MM.1S (cell line): Measurements from ENCODE around the gene DENND1A.

Source experiments
- DNase-seq: peaks from one replicate; pipeline ENCODE4 v3.0.0-alpha.2; 2015
- H2AFZ ChIP-seq: fragments of 300-600 bp; sonication (generic); 2 replicates; pipeline ENCODE4 v1.6.0; 2016; ENCODE audit warnings: antibody characterized with exemption, low read length
- H3F3A ChIP-seq: fragments of 300-600 bp; sonication (generic); 2 replicates; pipeline ENCODE4 v1.6.1; 2016; ENCODE audit warnings: mild to moderate bottlenecking, antibody characterized with exemption, low read length, moderate library complexity, mixed read lengths; ENCODE audit not compliant: insufficient read depth
- H3K27ac ChIP-seq: fragments of 300-600 bp; sonication (generic); 2 replicates; pipeline ENCODE4 v1.5.1; 2016; ENCODE audit warnings: mild to moderate bottlenecking, low read length
- H3K27me3 ChIP-seq: fragments of 300-600 bp; sonication (generic); replicated peaks from 2 replicates; pipeline ENCODE4 v1.6.0; 2016; ENCODE audit warnings: low read length; ENCODE audit not compliant: insufficient read depth
- H3K36me3 ChIP-seq: fragments of 300-600 bp; sonication (generic); replicated peaks from 2 replicates; pipeline ENCODE4 v1.6.1; 2016; ENCODE audit warnings: mild to moderate bottlenecking, low read length, mixed read lengths; ENCODE audit not compliant: insufficient read depth
- H3K4me1 ChIP-seq: fragments of 300-600 bp; sonication (generic); 2 replicates; pipeline ENCODE4 v1.6.1; 2016; ENCODE audit warnings: low read length, mixed read lengths
- H3K4me2 ChIP-seq: fragments of 300-600 bp; sonication (generic); 2 replicates; pipeline ENCODE4 v1.6.0; 2016; ENCODE audit warnings: low read depth, low read length
- H3K4me3 ChIP-seq: fragments of 300-600 bp; sonication (generic); 2 replicates; pipeline ENCODE4 v1.5.1; 2016; ENCODE audit warnings: low read length, mixed read lengths
- H3K79me2 ChIP-seq: fragments of 300-600 bp; sonication (generic); 2 replicates; pipeline ENCODE4 v1.6.1; 2016; ENCODE audit warnings: mixed run types, low read length, mixed read lengths
- H3K9ac ChIP-seq: fragments of 300-600 bp; sonication (generic); 2 replicates; pipeline ENCODE4 v1.6.1; 2016; ENCODE audit warnings: low read length, mixed read lengths
- H3K9me2 ChIP-seq: fragments of 300-600 bp; sonication (generic); replicated peaks from 2 replicates; pipeline ENCODE4 v1.6.1; 2016; ENCODE audit warnings: mild to moderate bottlenecking, low read length, mixed read lengths; ENCODE audit not compliant: insufficient read depth
- H3K9me3 ChIP-seq: fragments of 300-600 bp; sonication (generic); replicated peaks from 2 replicates; pipeline ENCODE4 v1.6.1; 2016; ENCODE audit warnings: mild to moderate bottlenecking, low read length, mixed read lengths; ENCODE audit not compliant: insufficient read depth
- H4K20me1 ChIP-seq: fragments of 300-600 bp; sonication (generic); 2 replicates; pipeline ENCODE4 v1.6.1; 2016; ENCODE audit warnings: mild to moderate bottlenecking, low read length, moderate library complexity, mixed read lengths; ENCODE audit not compliant: insufficient read depth
- EZH2 ChIP-seq: fragments of 300-600 bp; sonication (generic); optimal IDR thresholded peaks from 2 replicates; pipeline ENCODE3; 2017; ENCODE audit warnings: low read depth, mild to moderate bottlenecking, antibody characterized with exemption, low read length, mixed read lengths
- EZH2phosphoT487 ChIP-seq: fragments of 300-600 bp; sonication (generic); IDR thresholded peaks from 2 replicates; pipeline ENCODE4 v1.6.1; 2018; ENCODE audit warnings: antibody characterized with exemption, low read length
- TF ChIP-seq, protein P1 (sequence below): fragments of 300-600 bp; sonication (generic); IDR thresholded peaks from 2 replicates; pipeline ENCODE4 v1.5.1; 2016; ENCODE audit warnings: antibody characterized with exemption, low read length, mixed read lengths

The DENND1A gene

DNA sequence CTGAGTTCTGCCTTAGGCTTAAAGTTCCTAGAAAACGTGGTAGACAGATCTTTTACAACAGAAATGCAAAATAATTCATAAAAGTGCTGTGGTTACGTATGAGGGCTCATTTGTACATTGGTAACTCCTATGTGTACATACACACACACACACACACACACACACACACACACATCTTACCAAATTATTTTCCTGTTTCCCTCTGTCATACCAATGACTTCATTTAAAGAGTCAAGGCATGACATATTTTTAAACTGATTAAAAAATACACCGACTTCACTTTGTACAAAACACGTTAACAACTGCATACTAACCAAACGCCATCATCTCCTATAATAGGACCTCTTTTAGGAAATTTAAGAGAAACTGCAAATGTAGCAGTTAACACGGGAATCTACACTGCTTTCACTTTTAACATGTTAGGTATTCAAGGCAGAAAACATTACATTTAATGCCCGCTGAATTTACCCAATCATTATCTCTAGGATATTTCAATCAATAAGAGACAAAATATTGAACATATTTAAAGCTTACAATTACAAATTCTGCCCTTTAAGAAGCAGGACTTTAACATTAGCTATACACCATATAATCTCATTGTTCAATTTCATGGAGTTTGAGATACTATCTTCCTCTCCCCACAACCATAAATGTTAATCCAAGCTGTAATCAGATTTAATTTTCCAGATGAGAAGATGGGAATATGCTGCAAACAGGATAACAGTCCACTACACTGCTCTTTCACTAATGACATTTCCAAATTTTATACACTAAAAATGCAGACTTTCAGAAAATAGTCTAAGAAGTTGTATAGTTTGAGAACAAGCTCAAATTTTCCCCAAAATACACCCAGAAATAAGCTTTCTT is 133.1 kb downstream of the DENND1A start:
- H3K9me2 ChIP-seq, result no peaks in the 10 kb centered on the region
- no peak overlapping the region for H3K27ac ChIP-seq
- H3K27me3 ChIP-seq, result no peaks in the 10 kb centered on the region
- no peaks in the 10 kb centered on the region for H3K4me1 ChIP-seq
- H2AFZ ChIP-seq, result no peak overlapping the region
- H3K4me3 ChIP-seq, result no peak overlapping the region
- no peak for DNase-seq
- H3K9me3 ChIP-seq, result no peaks in the 10 kb centered on the region
- H3K9ac ChIP-seq, result no peak overlapping the region
- H4K20me1 ChIP-seq, result no peaks in the 10 kb centered on the region
- TF ChIP-seq, protein P1, sequence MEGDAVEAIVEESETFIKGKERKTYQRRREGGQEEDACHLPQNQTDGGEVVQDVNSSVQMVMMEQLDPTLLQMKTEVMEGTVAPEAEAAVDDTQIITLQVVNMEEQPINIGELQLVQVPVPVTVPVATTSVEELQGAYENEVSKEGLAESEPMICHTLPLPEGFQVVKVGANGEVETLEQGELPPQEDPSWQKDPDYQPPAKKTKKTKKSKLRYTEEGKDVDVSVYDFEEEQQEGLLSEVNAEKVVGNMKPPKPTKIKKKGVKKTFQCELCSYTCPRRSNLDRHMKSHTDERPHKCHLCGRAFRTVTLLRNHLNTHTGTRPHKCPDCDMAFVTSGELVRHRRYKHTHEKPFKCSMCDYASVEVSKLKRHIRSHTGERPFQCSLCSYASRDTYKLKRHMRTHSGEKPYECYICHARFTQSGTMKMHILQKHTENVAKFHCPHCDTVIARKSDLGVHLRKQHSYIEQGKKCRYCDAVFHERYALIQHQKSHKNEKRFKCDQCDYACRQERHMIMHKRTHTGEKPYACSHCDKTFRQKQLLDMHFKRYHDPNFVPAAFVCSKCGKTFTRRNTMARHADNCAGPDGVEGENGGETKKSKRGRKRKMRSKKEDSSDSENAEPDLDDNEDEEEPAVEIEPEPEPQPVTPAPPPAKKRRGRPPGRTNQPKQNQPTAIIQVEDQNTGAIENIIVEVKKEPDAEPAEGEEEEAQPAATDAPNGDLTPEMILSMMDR, result no peak
- TF ChIP-seq EZH2phosphoT487 (no peak), EZH2 (no peak)
- no peaks in the 10 kb centered on the region for H3K79me2 ChIP-seq
- H3K4me2 ChIP-seq, result no peak overlapping the region
- H3F3A ChIP-seq, result no peaks in the 10 kb centered on the region
- H3K36me3 ChIP-seq, result no peaks in the 10 kb centered on the region

DNA sequence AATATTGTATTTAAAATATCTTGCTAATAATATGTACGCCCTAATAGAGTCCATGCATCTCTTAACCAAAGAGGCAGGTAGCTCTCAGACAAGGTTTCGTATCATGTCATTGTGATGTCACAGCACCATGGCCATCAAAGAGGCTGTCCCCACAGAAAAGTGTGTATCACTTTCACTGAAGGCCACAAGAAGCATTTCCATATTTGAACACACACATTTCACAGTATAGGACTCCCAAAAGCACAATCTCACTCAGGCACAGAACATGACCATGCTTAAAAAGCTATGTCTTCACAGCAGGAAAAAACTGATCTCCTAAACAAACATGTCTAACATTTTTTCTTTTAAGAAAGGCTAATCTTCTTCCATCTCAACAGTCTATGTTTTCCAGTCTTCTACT is 133.8 kb downstream of the DENND1A start:
- H3K27me3 ChIP-seq, result no peaks in the 10 kb centered on the region
- no peak for DNase-seq
- H3K9ac ChIP-seq, result no peak overlapping the region
- TF ChIP-seq EZH2phosphoT487 (no peak), EZH2 (no peak)
- TF ChIP-seq, protein P1, result no peak
- no peaks in the 10 kb centered on the region for H3K79me2 ChIP-seq
- no peak overlapping the region for H3K4me2 ChIP-seq
- no peaks in the 10 kb centered on the region for H3K9me3 ChIP-seq
- H2AFZ ChIP-seq, result no peak overlapping the region
- no peaks in the 10 kb centered on the region for H3F3A ChIP-seq
- no peaks in the 10 kb centered on the region for H3K4me1 ChIP-seq
- H3K9me2 ChIP-seq, result no peaks in the 10 kb centered on the region
- no peak overlapping the region for H3K4me3 ChIP-seq
- H3K27ac ChIP-seq, result no peak overlapping the region
- no peaks in the 10 kb centered on the region for H4K20me1 ChIP-seq
- no peaks in the 10 kb centered on the region for H3K36me3 ChIP-seq

DNA sequence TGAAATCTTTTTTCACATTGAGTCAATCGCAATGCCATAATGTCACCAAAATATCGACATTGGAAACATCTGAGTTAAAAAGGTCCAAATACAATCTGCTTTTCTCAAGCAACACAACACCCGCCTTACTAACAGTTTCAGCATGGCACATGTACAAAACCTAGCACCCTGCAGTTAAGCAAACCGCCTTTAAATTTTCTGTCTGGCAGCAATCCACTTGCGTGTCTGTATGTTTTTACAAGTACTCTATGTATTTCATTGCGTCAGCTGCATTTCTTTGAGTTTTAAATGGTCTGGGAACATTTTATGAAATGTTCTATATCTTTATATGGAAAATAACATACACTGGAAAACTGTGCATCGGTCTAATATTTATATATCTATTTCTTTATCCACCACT is 134.6 kb downstream of the DENND1A start:
- DNase-seq, result no peak
- no peaks in the 10 kb centered on the region for H4K20me1 ChIP-seq
- no peak overlapping the region for H2AFZ ChIP-seq
- H3K36me3 ChIP-seq, result no peaks in the 10 kb centered on the region
- no peaks in the 10 kb centered on the region for H3K4me1 ChIP-seq
- H3K79me2 ChIP-seq, result no peaks in the 10 kb centered on the region
- H3K9me2 ChIP-seq, result no peaks in the 10 kb centered on the region
- H3K9ac ChIP-seq, result no peak overlapping the region
- no peaks in the 10 kb centered on the region for H3F3A ChIP-seq
- no peak overlapping the region for H3K4me3 ChIP-seq
- H3K9me3 ChIP-seq, result no peaks in the 10 kb centered on the region
- no peak overlapping the region for H3K4me2 ChIP-seq
- no peak overlapping the region for H3K27ac ChIP-seq
- H3K27me3 ChIP-seq, result no peaks in the 10 kb centered on the region
- TF ChIP-seq, protein P1, result no peak
- TF ChIP-seq EZH2phosphoT487, result no peak
- no peak for TF ChIP-seq EZH2
